K562 (cell line): Measurements from ENCODE around the gene SLC6A13. TPM values are rescaled to one million over a fixed set of nuclear protein-coding genes. Genes with fewer than 3 reads are reported as not detected.

ENCODE experiments used
- ATAC-seq: fragments of 200-7000 bp; cut with Tn5 transposase; 3 replicates; pipeline ENCODE4 v1.9.1; 2020; ENCODE audit warnings: moderate library complexity
- BruUV-seq: library from RNA; stranded (reverse); fragments of 400-500 nt; replicated peaks from 2 replicates; lab custom pipeline; 2021; lab: Mats Ljungman, UMichigan
- CTCF ChIA-PET: fragments of 300-600 bp; formaldehyde crosslinking; extraction: SDS; loops from one replicate; lab custom pipeline; 2021; ENCODE audit warnings: low intra/inter-chr PET ratio; lab: Yijun Ruan, JAX
- POLR2A ChIA-PET: fragments of 300-600, 350-650 bp; sonication (Branson Sonifier 250); formaldehyde crosslinking; extraction: SDS; loops from one replicate; lab custom pipeline; 2021; ENCODE audit warnings: antibody characterized with exemption, inconsistent platforms; lab: Yijun Ruan, JAX
- DNase-seq, 4 experiments: peaks; one replicate each; pipeline versions ENCODE4 v3.0.0 to v3.0.0-alpha.2; 2011 to 2018; ENCODE audit warnings: low spot score in 3 of 4, mixed read lengths in 3 of 4; ENCODE audit errors: extremely low read depth in 1 of 4
- FAIRE-seq: peaks from 2 replicates; lab custom pipeline; 2011; peaks lifted over from hg19 to GRCh38; lab: Jason Lieb, UNC
- H2AFZ ChIP-seq: 2 replicates; pipeline ENCODE4 v1.6.0; 2011; ENCODE audit warnings: low read depth, low read length, control low read depth, inconsistent platforms
- H3K27ac ChIP-seq: fragments of 200-600 bp; 3 replicates; pipeline ENCODE4 v1.8.0; 2011; ENCODE audit warnings: low read depth, mild to moderate bottlenecking, control low read depth, inconsistent platforms, low read length, moderate library complexity, mixed read lengths; ENCODE audit errors: extremely low read depth
- H3K27me3 ChIP-seq, 2 experiments: fragments of 300-600 bp in 1 of 2; 2 replicates in 1 of 2; 3 replicates in 1 of 2; pipeline versions ENCODE4 v1.6.0 to v1.8.0; 2011; ENCODE audit warnings: inconsistent platforms in 2 of 2, low read length in 2 of 2, mild to moderate bottlenecking in 1 of 2, mixed read lengths in 1 of 2, moderate library complexity in 1 of 2; ENCODE audit not compliant: control insufficient read depth in 2 of 2, insufficient read depth in 2 of 2
- H3K36me3 ChIP-seq: fragments of 300-600 bp; 3 replicates; pipeline ENCODE4 v1.8.0; 2011; ENCODE audit warnings: mild to moderate bottlenecking, low read length, inconsistent platforms; ENCODE audit not compliant: control insufficient read depth, insufficient read depth
- H3K4me1 ChIP-seq, 2 experiments: fragments of 200-600 bp in 1 of 2; replicated peaks in 1 of 2; 2 replicates in 1 of 2; 3 replicates in 1 of 2; pipeline versions ENCODE4 v1.5.1 to v1.8.0; 2011; ENCODE audit warnings: inconsistent platforms in 2 of 2, low read length in 2 of 2, mild to moderate bottlenecking in 1 of 2, mixed read lengths in 1 of 2, moderate library complexity in 1 of 2; ENCODE audit not compliant: control insufficient read depth in 2 of 2, insufficient read depth in 2 of 2
- H3K4me2 ChIP-seq: 2 replicates; pipeline ENCODE4 v1.6.1; 2011; ENCODE audit warnings: low read length, control low read depth, inconsistent platforms, mixed read lengths; ENCODE audit not compliant: insufficient read depth
- H3K4me3 ChIP-seq: fragments of 200-600 bp; sonication (generic), shearing (Covaris generic); 2 replicates; pipeline ENCODE4 v1.5.1; 2016; ENCODE audit warnings: control low read depth, inconsistent platforms
- H3K79me2 ChIP-seq: fragments of 200-600 bp; 3 replicates; pipeline ENCODE4 v1.8.0; 2011; ENCODE audit warnings: low read length, inconsistent platforms; ENCODE audit not compliant: control insufficient read depth, insufficient read depth
- H3K9ac ChIP-seq, 2 experiments: 2 replicates each; pipeline versions ENCODE4 v1.6.0 to v1.6.1; 2011; ENCODE audit warnings: low read depth in 2 of 2, low read length in 2 of 2, control low read depth in 1 of 2, inconsistent platforms in 1 of 2, mild to moderate bottlenecking in 1 of 2, mixed read lengths in 1 of 2; ENCODE audit not compliant: insufficient read depth in 1 of 2
- H3K9me1 ChIP-seq: one replicate; pipeline ENCODE4 v1.6.0; 2011; ENCODE audit warnings: inconsistent platforms, mild to moderate bottlenecking, low read length, moderate library complexity; ENCODE audit not compliant: control insufficient read depth, insufficient read depth
- H3K9me3 ChIP-seq: replicated peaks from 2 replicates; pipeline ENCODE4 v1.5.1; 2011; ENCODE audit warnings: low read depth, low read length, inconsistent platforms; ENCODE audit not compliant: control insufficient read depth, insufficient read depth
- H4K20me1 ChIP-seq: replicated peaks from 2 replicates; pipeline ENCODE4 v1.6.1; 2011; ENCODE audit warnings: low read length, inconsistent platforms, mixed read lengths; ENCODE audit not compliant: control insufficient read depth, insufficient read depth
- CBFA2T2 ChIP-seq: fragments of 450-650 bp; conservative IDR thresholded peaks from 2 replicates; pipeline ENCODE4 v1.6.1; 2017; ENCODE audit warnings: mild to moderate bottlenecking
- CBFA2T3 ChIP-seq: fragments of 450-650 bp; IDR thresholded peaks from 2 replicates; pipeline ENCODE4 v1.6.1; 2017
- NFIC ChIP-seq: fragments of 450-650 bp; IDR thresholded peaks from 2 replicates; pipeline ENCODE4 v1.6.1; 2017; ENCODE audit warnings: mild to moderate bottlenecking, inconsistent platforms
- SPI1 ChIP-seq: IDR thresholded peaks from 2 replicates; pipeline ENCODE4 v1.6.1; 2011; ENCODE audit warnings: low read depth, low read length, control low read depth, borderline replicate concordance
- TCF3 ChIP-seq: sonication (generic); formaldehyde crosslinking; IDR thresholded peaks from 2 replicates; pipeline ENCODE4 v1.4.0; 2020; ENCODE audit warnings: mild to moderate bottlenecking, missing genetic modification reagents
- TCFL5 ChIP-seq: fragments of 250-450 bp; sonication (Bioruptor Pico); conservative IDR thresholded peaks from 2 replicates; pipeline ENCODE4 v1.6.1; 2021; ENCODE audit warnings: mild to moderate bottlenecking, moderate library complexity, matching md5 sums
- ZNF175 ChIP-seq: fragments of 200-800 bp; sonication (Bioruptor generic); IDR thresholded peaks from 2 replicates; pipeline ENCODE4 v1.6.1; 2016; ENCODE audit warnings: low read depth, mild to moderate bottlenecking, missing genetic modification characterization, missing compliant biosample characterization
- WGBS: fragments of 100-300 bp; shearing (Covaris generic); methylation state at CpG from one replicate; pipeline ENCODE4 v1.1.6; 2016; ENCODE audit warnings: low coverage, mixed read lengths; ENCODE audit not compliant: insufficient coverage; ENCODE audit errors: missing lambda C conversion rate; 5-methylcytosine and 5-hydroxymethylcytosine counted together
- in situ Hi-C: fragments of 300-500 bp; cut with MboI; formaldehyde crosslinking; loops from 4 replicates; pipeline ENCODE4 v1.15.0; 2018; ENCODE audit warnings: inconsistent platforms, mixed read lengths
- intact Hi-C: fragments of 100-400 bp; cut with micrococcal nuclease; formaldehyde crosslinking; loops from 2 replicates; pipeline ENCODE4 v1.14.2; 2022
- polyA plus RNA-seq, 8 experiments: library from polyadenylated mRNA; depleted of rRNA in 4 of 8; stranded (reverse) in 5 of 8; unstranded in 3 of 8; fragments of >200 nt; fragmentation: Nextera tagmentation in 2 of 8; fragmentation: Illumina TruSeq in 1 of 8; extraction: Ambion mirVana in 2 of 8; extraction: Trizol in 1 of 8; gene quantifications; 2 replicates each; pipeline versions ENCODE4 v1.2.1 to v1.2.3, GENCODE V29; 2011 to 2014; ENCODE audit warnings: inconsistent platforms in 1 of 8, missing spikeins in 1 of 8
- total RNA-seq, 7 experiments: library from RNA; depleted of rRNA in 6 of 7; stranded (reverse); fragments of >200 nt in 6 of 7; fragmentation: Illumina TruSeq in 2 of 7; extraction: Trizol in 2 of 7; gene quantifications; 2 replicates each; pipeline versions ENCODE4 v1.2.1 to v1.2.3, GENCODE V29; 2011 to 2021; ENCODE audit warnings: low replicate concordance in 1 of 7
- TF ChIP-seq, protein P1 (sequence below): fragments of 200-800 bp; sonication (Bioruptor generic); IDR thresholded peaks from 2 replicates; pipeline ENCODE4 v1.6.1; 2017; ENCODE audit warnings: missing genetic modification characterization, missing compliant biosample characterization
- TF ChIP-seq, protein P2 (sequence below): sonication (generic); IDR thresholded peaks from 2 replicates; pipeline ENCODE4 v1.6.1; 2016

SLC6A13 gene
- total and polyA plus RNA-seq, 9 of the 15 experiments (the other 6 are each of a cell fraction or from before 2014, with no cell fraction given), result 0.06 to 0.33 (median 0.22) TPM; not detected in 4

DNA sequence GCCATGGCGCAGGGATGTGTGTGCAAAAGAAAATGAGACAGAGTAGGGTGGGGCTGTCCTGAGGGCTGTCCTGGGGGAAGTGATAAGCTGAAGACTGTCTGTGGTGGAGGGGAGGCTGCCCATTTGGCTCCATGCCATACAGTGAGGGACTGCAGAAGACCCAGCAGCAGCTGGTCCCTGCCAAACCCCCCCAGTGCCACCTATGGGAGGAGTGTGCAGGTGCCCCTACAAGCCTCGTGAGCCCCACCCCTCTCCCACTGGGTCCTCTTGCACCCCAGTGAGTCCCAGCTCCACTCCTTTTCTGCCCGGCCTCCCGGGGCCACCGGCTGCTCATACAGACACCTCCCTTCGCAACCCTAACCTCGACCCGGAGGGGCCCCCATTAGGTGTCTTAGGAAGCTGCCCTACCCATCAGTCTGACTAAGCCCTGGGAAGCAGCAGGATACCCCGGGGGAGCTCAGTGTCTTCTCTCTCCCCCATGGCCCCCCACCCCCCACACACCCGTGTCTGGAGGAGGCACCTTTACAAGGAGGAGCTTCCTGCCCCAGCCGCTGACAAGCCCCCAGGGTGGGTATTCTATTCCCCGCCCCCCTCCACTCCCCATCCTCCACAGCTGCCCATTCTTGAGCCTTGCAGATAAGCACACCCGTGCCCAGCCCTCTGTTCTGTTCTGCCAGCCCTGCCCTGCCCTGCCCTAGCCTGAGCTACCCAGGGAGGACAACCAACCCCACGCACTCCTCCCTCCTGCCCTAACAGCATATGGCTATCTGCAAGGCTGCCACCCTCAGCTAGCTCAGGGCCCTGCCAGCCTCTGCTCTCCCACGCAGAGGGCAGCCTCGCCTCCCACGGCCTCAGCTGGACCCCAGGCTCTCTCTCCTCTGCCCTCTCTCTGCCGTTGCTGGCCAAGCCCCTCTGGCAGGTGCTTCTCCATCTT, 90.6 kb downstream of the SLC6A13 start:
- Histone ChIP-seq H3K9me1 (no peaks in the 10 kb centered on the region), H3K27me3 (peaks cover 3 to 68% of the 10 kb centered on the region in 2 experiments; a peak in 3 of 5 replicates), H3K4me1 (peaks cover 0 to 27% of the 10 kb centered on the region in 2 experiments; a peak in 3 of 5 replicates), H2AFZ (no peak overlapping the region)
- BruUV-seq, result no TSS peak
- TF ChIP-seq ZNF175 (CRISPR knock-in tag) (no peak), NFIC (peak; percentile 73), TCF3 (peak; percentile 47), CBFA2T2 (0 out of 2 replicates have a peak, but pooled peaks have one; percentile 5), SPI1 (no peak), CBFA2T3 (peak; percentile 48), TCFL5 (no peak)
- TF ChIP-seq, protein P1, sequence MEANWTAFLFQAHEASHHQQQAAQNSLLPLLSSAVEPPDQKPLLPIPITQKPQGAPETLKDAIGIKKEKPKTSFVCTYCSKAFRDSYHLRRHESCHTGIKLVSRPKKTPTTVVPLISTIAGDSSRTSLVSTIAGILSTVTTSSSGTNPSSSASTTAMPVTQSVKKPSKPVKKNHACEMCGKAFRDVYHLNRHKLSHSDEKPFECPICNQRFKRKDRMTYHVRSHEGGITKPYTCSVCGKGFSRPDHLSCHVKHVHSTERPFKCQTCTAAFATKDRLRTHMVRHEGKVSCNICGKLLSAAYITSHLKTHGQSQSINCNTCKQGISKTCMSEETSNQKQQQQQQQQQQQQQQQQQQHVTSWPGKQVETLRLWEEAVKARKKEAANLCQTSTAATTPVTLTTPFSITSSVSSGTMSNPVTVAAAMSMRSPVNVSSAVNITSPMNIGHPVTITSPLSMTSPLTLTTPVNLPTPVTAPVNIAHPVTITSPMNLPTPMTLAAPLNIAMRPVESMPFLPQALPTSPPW (CRISPR knock-in tag), result peak; percentile 29; the same call in 1 of the 2 replicates
- TF ChIP-seq, protein P2, sequence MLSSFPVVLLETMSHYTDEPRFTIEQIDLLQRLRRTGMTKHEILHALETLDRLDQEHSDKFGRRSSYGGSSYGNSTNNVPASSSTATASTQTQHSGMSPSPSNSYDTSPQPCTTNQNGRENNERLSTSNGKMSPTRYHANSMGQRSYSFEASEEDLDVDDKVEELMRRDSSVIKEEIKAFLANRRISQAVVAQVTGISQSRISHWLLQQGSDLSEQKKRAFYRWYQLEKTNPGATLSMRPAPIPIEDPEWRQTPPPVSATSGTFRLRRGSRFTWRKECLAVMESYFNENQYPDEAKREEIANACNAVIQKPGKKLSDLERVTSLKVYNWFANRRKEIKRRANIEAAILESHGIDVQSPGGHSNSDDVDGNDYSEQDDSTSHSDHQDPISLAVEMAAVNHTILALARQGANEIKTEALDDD, result no peak
- TF ChIP-seq, all 486 proteins: peak for 5
- Histone ChIP-seq H3K4me3 (no peak overlapping the region), H3K27ac (no peak overlapping the region), H3K4me2 (no peak overlapping the region; the same call in 1 of the 2 replicates), H4K20me1 (no peaks in the 10 kb centered on the region), H3K9ac (0 out of 4 replicates have a peak overlapping the region, but pooled peaks of 1 of the 2 experiments have one; percentile 5), H3K36me3 (no peaks in the 10 kb centered on the region), H3K79me2 (no peaks in the 10 kb centered on the region), H3K9me3 (no peaks in the 10 kb centered on the region)
- in situ Hi-C loops (no loop called here), intact Hi-C loops (no loop called here)
- peak; percentile 37 to 59 (median 54) for DNase-seq
- ATAC-seq, result peak; percentile 33; the same call in 1 of the 3 replicates
- FAIRE-seq, result no peak
- POLR2A ChIA-PET, result interaction anchor here (0.6 kb wide), 1 partner anchor 48 kb away, joined by 3 read pairs; no protein-coding TSS in a partner anchor
- 0% methylated on average over 9 of the region's 18 CpGs for WGBS
- CTCF ChIA-PET, result no interaction called here
